Dedifferentiated amniotic fluid mesenchymal stem cell (primary cell): Measurements from ENCODE around the gene OTOR.

ENCODE experiments used
- DNase-seq: peaks from one replicate; pipeline ENCODE4 v3.0.0-alpha.2; 2016; ENCODE audit errors: extremely low spot score

Gene OTOR

GRCh38 chr20:16749573-16749972 is 1.4 kb downstream of the OTOR start:
- no peak for DNase-seq

GRCh38 chr20:16752082-16752481 is 3.9 kb downstream of the OTOR start:
- DNase-seq: no peak

DNA sequence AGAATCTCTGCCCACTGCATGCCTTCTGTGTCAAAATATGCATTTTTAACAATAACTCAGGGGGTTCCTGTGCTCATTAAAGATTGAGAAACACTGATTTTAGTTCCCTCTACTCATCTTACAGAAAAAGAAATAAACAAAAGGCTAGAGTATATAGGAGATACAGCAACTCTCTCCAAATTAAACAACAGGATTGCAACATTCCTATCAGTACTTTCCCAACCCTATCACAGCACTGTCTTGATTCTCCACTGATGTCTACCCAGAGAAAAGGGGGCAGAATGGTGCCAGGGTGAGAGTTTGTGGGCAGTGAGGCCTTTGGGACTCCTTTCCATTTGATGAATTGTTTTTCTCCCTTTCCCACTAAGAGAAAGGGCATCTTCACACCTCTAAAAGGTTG is 4.7 kb downstream of the OTOR start:
- no peak for DNase-seq

- DNase-seq: no peak
These were observed 10.5 kb downstream of the OTOR start for GRCh38 chr20:16758454-16759180.

DNA sequence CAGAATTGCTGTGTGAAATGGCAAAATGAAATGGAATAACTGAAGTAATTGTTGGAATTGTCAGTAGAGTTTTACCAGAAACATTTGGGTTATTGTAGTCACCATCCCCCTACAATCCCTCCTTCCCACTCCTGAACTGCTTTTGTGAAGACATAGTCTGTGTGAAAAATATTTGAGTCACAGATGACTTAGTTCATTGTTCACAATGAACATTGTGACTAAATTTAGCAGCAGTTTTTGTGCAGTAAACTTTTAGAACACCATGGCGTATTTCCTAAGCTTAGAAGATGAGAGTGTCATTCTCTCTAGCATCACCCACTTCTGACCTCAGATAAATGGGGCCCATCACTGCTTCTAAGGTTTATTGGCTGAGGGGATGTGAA is 11.0 kb downstream of the OTOR start:
- DNase-seq: no peak

GRCh38 chr20:16760431-16761304 is 12.5 kb downstream of the OTOR start:
- DNase-seq: no peak

DNA sequence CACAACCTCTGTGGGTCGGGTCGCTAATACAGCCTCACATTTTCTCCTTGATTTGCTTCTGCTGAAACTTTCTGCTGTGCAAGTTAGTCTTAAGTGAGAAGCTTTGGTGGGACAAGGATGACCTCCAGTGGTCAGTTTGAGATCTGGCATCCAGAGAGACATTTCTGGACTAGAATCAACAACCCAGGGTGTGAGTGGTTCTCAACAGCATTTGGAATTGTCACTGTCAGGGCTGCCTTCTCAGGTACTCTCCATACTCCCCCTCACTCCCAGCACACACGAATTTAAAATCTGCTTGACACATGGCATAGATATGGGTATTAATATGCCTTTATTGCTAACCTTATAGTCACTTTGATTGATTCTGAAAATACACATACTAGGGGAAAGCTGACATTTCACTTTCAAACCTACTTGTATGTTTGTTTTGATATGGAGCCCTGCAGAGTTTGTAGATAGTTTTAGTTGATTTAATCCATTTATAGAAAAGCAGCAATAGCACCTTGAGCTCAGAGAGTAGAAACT is 13.2 kb downstream of the OTOR start:
- DNase-seq: peak; percentile 72

- no peak for DNase-seq
These were observed 16.4 kb downstream of the OTOR start for GRCh38 chr20:16764560-16764959.

DNA sequence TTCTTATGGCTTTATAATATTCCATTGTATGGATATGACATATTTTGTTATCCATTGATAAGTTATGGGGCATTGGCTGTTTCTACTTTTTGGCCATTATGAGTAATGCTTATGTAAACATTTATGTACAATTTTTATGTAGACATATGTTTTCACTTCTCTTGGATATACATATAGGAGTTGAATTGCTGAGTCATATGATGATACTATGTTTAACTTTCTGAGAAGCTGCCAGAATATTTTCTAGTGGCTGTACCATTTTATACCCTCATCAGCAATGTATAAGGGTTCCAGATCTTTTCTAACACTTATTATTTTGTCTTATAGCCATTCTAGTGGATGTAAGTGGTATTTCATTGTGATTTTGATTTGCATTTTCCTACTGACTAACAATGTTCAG is 23.1 kb downstream of the OTOR start:
- no peak for DNase-seq

- no peak for DNase-seq
These were observed 27.8 kb downstream of the OTOR start for GRCh38 chr20:16775961-16776360.

DNA sequence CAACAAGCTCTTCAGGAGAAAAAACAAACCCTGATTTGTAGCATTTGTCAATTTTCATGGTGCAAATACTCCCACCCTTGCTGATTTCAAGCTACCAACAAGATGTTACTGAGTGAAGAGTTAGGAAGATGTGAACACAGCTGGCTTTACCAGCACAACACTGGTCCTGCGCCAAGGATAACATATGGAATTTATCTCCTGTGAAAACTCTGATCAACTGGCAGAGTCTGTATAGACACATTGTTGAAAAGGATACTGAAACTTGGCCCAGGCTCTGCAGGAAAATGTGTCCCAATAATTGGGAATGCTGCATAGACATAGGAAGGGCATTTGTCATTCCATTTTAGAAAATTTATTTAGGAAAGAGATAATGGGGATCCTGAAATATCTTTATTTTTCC is 29.0 kb downstream of the OTOR start:
- no peak for DNase-seq

GRCh38 chr20:16778159-16778558 is 30.0 kb downstream of the OTOR start:
- DNase-seq: no peak

- no peak for DNase-seq
These were observed 33.3 kb downstream of the OTOR start for GRCh38 chr20:16781496-16781895.

GRCh38 chr20:16785226-16785625 is 37.1 kb downstream of the OTOR start:
- DNase-seq: peak; percentile 21
